Fibroblast of lung (primary cell): ENCODE measurements around the gene NR3C2. TPM values are rescaled to one million over a fixed set of nuclear protein-coding genes. Genes with fewer than 3 reads are reported as not detected.
"Not testable (repeated sequence)": the region's sequence is repeated elsewhere in the genome, so short reads cannot be mapped to it uniquely, and the experiment has no call there.

Source experiments
- DNase-seq, 2 donors: peaks; one replicate each; pipeline versions ENCODE4 v3.0.0 to v3.0.0-alpha.2; 2010; ENCODE audit warnings: low read depth in 2 of 2
- H2AFZ ChIP-seq: 2 replicates; pipeline ENCODE4 v1.5.1; 2012; ENCODE audit warnings: low read length, control low read depth, inconsistent platforms
- H3K27ac ChIP-seq: 2 replicates; pipeline ENCODE4 v1.5.1; 2011; ENCODE audit warnings: low read length, control low read depth; ENCODE audit not compliant: insufficient read depth
- H3K27me3 ChIP-seq: 2 replicates; pipeline ENCODE4 v1.5.1; 2011; ENCODE audit warnings: mild to moderate bottlenecking, low read length; ENCODE audit not compliant: control insufficient read depth, insufficient read depth
- H3K36me3 ChIP-seq: 2 replicates; pipeline ENCODE4 v1.5.1; 2011; ENCODE audit warnings: low read length; ENCODE audit not compliant: control insufficient read depth, insufficient read depth
- H3K4me1 ChIP-seq: 2 replicates; pipeline ENCODE4 v1.5.1; 2011; ENCODE audit warnings: low read length; ENCODE audit not compliant: control insufficient read depth, insufficient read depth; ENCODE audit errors: extremely low read depth
- H3K4me2 ChIP-seq: 2 replicates; pipeline ENCODE4 v1.5.1; 2011; ENCODE audit warnings: low read length, control low read depth; ENCODE audit not compliant: insufficient read depth; ENCODE audit errors: extremely low read depth
- H3K4me3 ChIP-seq, 4 experiments: fragments of 200-600 bp in 1 of 4; sonication (generic) in 1 of 4; replicated peaks in 1 of 4; 2 replicates each; pipeline ENCODE4 v1.5.1; 2011 to 2016; ENCODE audit warnings: low read length in 4 of 4, low read depth in 3 of 4, mild to moderate bottlenecking in 3 of 4, control low read depth in 2 of 4, inconsistent platforms in 1 of 4, mixed read lengths in 1 of 4; ENCODE audit not compliant: insufficient read depth in 1 of 4; ENCODE audit errors: control extremely low read depth in 1 of 4
- H3K79me2 ChIP-seq: 2 replicates; pipeline ENCODE4 v1.5.1; 2012; ENCODE audit warnings: mild to moderate bottlenecking, low read length, inconsistent platforms; ENCODE audit not compliant: control insufficient read depth, insufficient read depth
- H3K9ac ChIP-seq: 2 replicates; pipeline ENCODE4 v1.5.1; 2011; ENCODE audit warnings: mild to moderate bottlenecking, low read length, control low read depth; ENCODE audit not compliant: insufficient read depth
- H3K9me3 ChIP-seq: 2 replicates; pipeline ENCODE4 v1.5.1; 2012; ENCODE audit warnings: low read depth, low read length; ENCODE audit not compliant: control insufficient read depth, insufficient read depth
- H4K20me1 ChIP-seq: 2 replicates; pipeline ENCODE4 v1.5.1; 2011; ENCODE audit warnings: low read length; ENCODE audit not compliant: control insufficient read depth, insufficient read depth; ENCODE audit errors: extremely low read depth
- EZH2 ChIP-seq: IDR thresholded peaks from 2 replicates; pipeline ENCODE4 v1.5.1; 2012; ENCODE audit warnings: low read length, control low read depth, mild to moderate bottlenecking; ENCODE audit errors: missing control alignments
- polyA plus RNA-seq, 2 donors: library from polyadenylated mRNA; depleted of rRNA in 1 of 2; stranded (reverse) in 1 of 2; unstranded in 1 of 2; fragments of >200 nt; gene quantifications; 2 replicates each; pipeline ENCODE4 v1.2.1, GENCODE V29; 2011 to 2012; ENCODE audit warnings: missing spikeins in 1 of 2
- total RNA-seq: library from RNA; depleted of rRNA; stranded (reverse); fragments of >200 nt; gene quantifications from 2 replicates; pipeline ENCODE4 v1.2.1, GENCODE V29; 2014
- TF ChIP-seq, protein P1 (sequence below), 2 donors: IDR thresholded peaks in 1 of 2; conservative IDR thresholded peaks in 1 of 2; 1 replicate in 1 of 2; 2 replicates in 1 of 2; pipeline ENCODE4 v1.5.1; 2011 to 2012; ENCODE audit warnings: low read length in 2 of 2, control low read depth in 1 of 2, inconsistent platforms in 1 of 2, low read depth in 1 of 2, mild to moderate bottlenecking in 1 of 2

The NR3C2 gene
- total and polyA plus RNA-seq, 2 donors (not counting 1 experiment from before 2014, with no cell fraction given): 1.9 to 7.4 TPM

DNA sequence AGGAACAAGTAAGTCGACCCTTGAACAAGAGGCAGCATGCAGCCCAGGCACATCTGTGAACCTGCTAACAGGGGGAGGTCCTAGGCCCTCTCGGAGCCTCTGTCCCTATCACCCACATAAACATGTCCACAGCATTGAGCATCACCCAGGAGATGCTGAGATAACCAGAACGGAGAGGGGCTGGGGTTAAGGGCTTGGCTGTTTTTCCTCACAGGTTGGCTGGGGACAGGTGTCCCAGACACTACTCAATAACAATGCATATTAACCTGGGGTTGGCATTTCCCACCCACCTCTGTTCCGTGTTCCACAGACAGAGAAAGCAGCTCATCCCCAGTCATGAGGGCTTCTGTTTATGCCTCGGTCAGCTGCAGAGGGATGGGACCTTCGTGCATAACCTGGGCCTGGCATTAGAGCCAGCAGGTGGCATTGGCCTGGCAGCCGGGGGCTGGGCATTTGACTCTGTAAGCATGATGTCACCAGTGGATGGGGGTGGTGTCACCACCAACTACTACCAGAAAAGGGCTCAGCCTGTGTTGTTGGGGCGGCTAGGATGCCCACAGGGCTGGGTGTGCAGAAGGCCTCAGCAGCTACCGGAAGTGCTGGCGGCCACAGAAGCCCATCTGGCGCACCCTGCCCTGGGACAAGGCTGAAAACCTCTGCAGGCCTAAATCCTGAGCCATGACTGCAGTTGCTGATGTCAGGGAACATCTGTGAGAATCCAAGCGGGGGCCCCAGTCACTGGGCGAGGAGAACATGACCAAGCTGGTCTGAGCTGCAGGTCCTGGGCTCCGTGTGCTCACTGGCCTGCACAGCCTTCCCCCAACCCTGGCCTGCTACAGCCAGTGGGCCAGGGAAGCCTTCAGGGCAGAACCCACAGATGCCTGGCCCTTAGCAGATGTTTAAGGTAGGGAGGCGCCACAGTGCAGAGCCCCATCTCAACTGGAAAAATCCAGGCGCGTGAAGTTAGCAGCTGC is 351.4 kb downstream of the NR3C2 start:
- TF ChIP-seq, protein P1, sequence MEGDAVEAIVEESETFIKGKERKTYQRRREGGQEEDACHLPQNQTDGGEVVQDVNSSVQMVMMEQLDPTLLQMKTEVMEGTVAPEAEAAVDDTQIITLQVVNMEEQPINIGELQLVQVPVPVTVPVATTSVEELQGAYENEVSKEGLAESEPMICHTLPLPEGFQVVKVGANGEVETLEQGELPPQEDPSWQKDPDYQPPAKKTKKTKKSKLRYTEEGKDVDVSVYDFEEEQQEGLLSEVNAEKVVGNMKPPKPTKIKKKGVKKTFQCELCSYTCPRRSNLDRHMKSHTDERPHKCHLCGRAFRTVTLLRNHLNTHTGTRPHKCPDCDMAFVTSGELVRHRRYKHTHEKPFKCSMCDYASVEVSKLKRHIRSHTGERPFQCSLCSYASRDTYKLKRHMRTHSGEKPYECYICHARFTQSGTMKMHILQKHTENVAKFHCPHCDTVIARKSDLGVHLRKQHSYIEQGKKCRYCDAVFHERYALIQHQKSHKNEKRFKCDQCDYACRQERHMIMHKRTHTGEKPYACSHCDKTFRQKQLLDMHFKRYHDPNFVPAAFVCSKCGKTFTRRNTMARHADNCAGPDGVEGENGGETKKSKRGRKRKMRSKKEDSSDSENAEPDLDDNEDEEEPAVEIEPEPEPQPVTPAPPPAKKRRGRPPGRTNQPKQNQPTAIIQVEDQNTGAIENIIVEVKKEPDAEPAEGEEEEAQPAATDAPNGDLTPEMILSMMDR (conservative IDR thresholded peaks at IDR 0.05 in 1 of 2, IDR thresholded peaks at IDR 0.05 in 1 of 2; ENCODE audit: low read depth in 1 of 2, low read length in 2 of 2): no peak
- TF ChIP-seq EZH2: no peak
- H3K27ac ChIP-seq: no peak overlapping the region
- DNase-seq: no peak
- H3K36me3 ChIP-seq: no peaks in the 10 kb centered on the region
- no peaks in the 10 kb centered on the region for H3K9me3 ChIP-seq
- H3K27me3 ChIP-seq: no peaks in the 10 kb centered on the region
- no peaks in the 10 kb centered on the region for H4K20me1 ChIP-seq
- H3K9ac ChIP-seq: no peak overlapping the region
- H3K79me2 ChIP-seq: no peaks in the 10 kb centered on the region
- no peaks in the 10 kb centered on the region for H3K4me1 ChIP-seq
- H3K4me2 ChIP-seq: no peak overlapping the region
- no peak overlapping the region for H3K4me3 ChIP-seq
- no peak overlapping the region for H2AFZ ChIP-seq

GRCh38 chr4:148090029-148090428 is 352.2 kb downstream of the NR3C2 start:
- H3K9ac ChIP-seq: no peak overlapping the region
- TF ChIP-seq EZH2: no peak
- TF ChIP-seq, protein P1 (conservative IDR thresholded peaks at IDR 0.05 in 1 of 2, IDR thresholded peaks at IDR 0.05 in 1 of 2; ENCODE audit: low read depth in 1 of 2, low read length in 2 of 2): no peak
- H4K20me1 ChIP-seq: no peaks in the 10 kb centered on the region
- no peak for DNase-seq
- no peaks in the 10 kb centered on the region for H3K27me3 ChIP-seq
- H3K4me3 ChIP-seq: no peak overlapping the region
- H2AFZ ChIP-seq: no peak overlapping the region
- H3K36me3 ChIP-seq: no peaks in the 10 kb centered on the region
- no peak overlapping the region for H3K27ac ChIP-seq
- no peak overlapping the region for H3K4me2 ChIP-seq
- H3K9me3 ChIP-seq: no peaks in the 10 kb centered on the region
- H3K4me1 ChIP-seq: no peaks in the 10 kb centered on the region
- H3K79me2 ChIP-seq: no peaks in the 10 kb centered on the region

DNA sequence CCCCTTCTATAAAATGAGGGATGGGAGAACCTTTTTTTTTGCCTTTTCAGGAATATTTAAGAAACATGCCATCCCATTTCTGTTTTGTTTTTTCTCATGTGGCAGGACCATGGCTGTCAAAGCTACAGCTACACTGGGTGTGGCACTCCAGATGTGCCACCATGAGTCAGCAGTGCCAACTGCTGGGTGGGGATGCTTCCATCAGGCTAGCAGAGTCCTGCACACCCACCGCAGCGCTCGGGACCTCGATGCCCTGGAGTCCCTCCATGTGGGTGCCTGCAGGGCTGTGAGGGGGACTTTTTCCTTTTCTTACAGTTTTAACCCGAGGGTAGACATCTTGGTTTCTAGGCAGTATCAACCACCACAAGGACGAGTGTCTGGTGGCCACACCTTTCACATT is 352.6 kb downstream of the NR3C2 start:
- H3K27me3 ChIP-seq: no peaks in the 10 kb centered on the region
- no peak overlapping the region for H3K4me3 ChIP-seq
- H3K4me2 ChIP-seq: no peak overlapping the region
- H2AFZ ChIP-seq: no peak overlapping the region
- H3K36me3 ChIP-seq: no peaks in the 10 kb centered on the region
- no peaks in the 10 kb centered on the region for H4K20me1 ChIP-seq
- TF ChIP-seq EZH2: no peak
- TF ChIP-seq, protein P1 (conservative IDR thresholded peaks at IDR 0.05 in 1 of 2, IDR thresholded peaks at IDR 0.05 in 1 of 2; ENCODE audit: low read depth in 1 of 2, low read length in 2 of 2): no peak
- no peaks in the 10 kb centered on the region for H3K79me2 ChIP-seq
- DNase-seq: no peak
- H3K4me1 ChIP-seq: no peaks in the 10 kb centered on the region
- H3K9ac ChIP-seq: no peak overlapping the region
- no peak overlapping the region for H3K27ac ChIP-seq
- H3K9me3 ChIP-seq: no peaks in the 10 kb centered on the region

GRCh38 chr4:148083073-148083472 is 359.1 kb downstream of the NR3C2 start:
- not testable (repeated sequence) for H3K4me3 ChIP-seq, H2AFZ ChIP-seq, H3K9me3 ChIP-seq, DNase-seq, H3K79me2 ChIP-seq, H3K4me1 ChIP-seq, H3K36me3 ChIP-seq, H3K27ac ChIP-seq, H3K27me3 ChIP-seq, H4K20me1 ChIP-seq, H3K9ac ChIP-seq, H3K4me2 ChIP-seq
